OCI-LY1 (cell line): ENCODE measurements around the gene BRPF1.

Source experiments
- H2AFZ ChIP-seq: fragments of 200-600 bp; sonication (generic), shearing (Covaris generic); 2 replicates; pipeline ENCODE4 v1.6.0; 2014; ENCODE audit warnings: antibody characterized with exemption, mild to moderate bottlenecking, low read length
- H3F3A ChIP-seq: fragments of 200-600 bp; sonication (generic), shearing (Covaris generic); 2 replicates; pipeline ENCODE4 v1.6.0; 2014; ENCODE audit warnings: mild to moderate bottlenecking, antibody characterized with exemption, low read length, moderate library complexity; ENCODE audit not compliant: insufficient read depth
- H3K27ac ChIP-seq: fragments of 200-600 bp; sonication (generic); 2 replicates; pipeline ENCODE4 v1.5.1; 2014; ENCODE audit warnings: low read length, mixed run types, mild to moderate bottlenecking, low read depth; ENCODE audit not compliant: poor library complexity, severe bottlenecking
- H3K27me3 ChIP-seq: fragments of 200-600 bp; sonication (generic); 2 replicates; pipeline ENCODE4 v1.6.0; 2014; ENCODE audit warnings: antibody characterized with exemption, mild to moderate bottlenecking, low read length, moderate library complexity; ENCODE audit not compliant: insufficient read depth
- H3K36me3 ChIP-seq: fragments of 200-600 bp; sonication (generic); 2 replicates; pipeline ENCODE4 v1.6.1; 2014; ENCODE audit warnings: mild to moderate bottlenecking, antibody characterized with exemption, low read length, moderate library complexity, mixed read lengths; ENCODE audit not compliant: insufficient read depth
- H3K4me1 ChIP-seq: fragments of 200-600 bp; sonication (generic); 2 replicates; pipeline ENCODE4 v1.5.1; 2014; ENCODE audit warnings: mild to moderate bottlenecking, low read length, moderate library complexity; ENCODE audit not compliant: insufficient read depth, severe bottlenecking
- H3K4me2 ChIP-seq: fragments of 200-600 bp; sonication (generic), shearing (Covaris generic); 2 replicates; pipeline ENCODE4 v1.6.1; 2014; ENCODE audit warnings: low read length
- H3K4me3 ChIP-seq: fragments of 200-600 bp; sonication (generic); 2 replicates; pipeline ENCODE4 v1.5.1; 2014; ENCODE audit warnings: low read length, low read depth, mild to moderate bottlenecking, mixed read lengths; ENCODE audit not compliant: poor library complexity, severe bottlenecking
- H3K79me2 ChIP-seq: fragments of 200-600 bp; shearing (Covaris generic); 2 replicates; pipeline ENCODE4 v1.6.1; 2016; ENCODE audit warnings: mixed run types, low read length, mixed read lengths; ENCODE audit not compliant: insufficient read depth
- H3K9ac ChIP-seq: fragments of 200-600 bp; sonication (generic), shearing (Covaris generic); 2 replicates; pipeline ENCODE4 v1.6.1; 2014; ENCODE audit warnings: mild to moderate bottlenecking, low read length, mixed read lengths
- H3K9me2 ChIP-seq: fragments of 200-600 bp; sonication (generic), shearing (Covaris generic); 2 replicates; pipeline ENCODE4 v1.6.1; 2014; ENCODE audit warnings: low read depth, mild to moderate bottlenecking, low read length, mixed read lengths
- H3K9me3 ChIP-seq: fragments of 200-600 bp; shearing (Covaris generic); 2 replicates; pipeline ENCODE4 v1.6.1; 2014; ENCODE audit warnings: low read length, mixed read lengths
- H4K20me1 ChIP-seq: fragments of 200-600 bp; sonication (generic), shearing (Covaris generic); 2 replicates; pipeline ENCODE4 v1.6.0; 2016; ENCODE audit warnings: mild to moderate bottlenecking, low read length; ENCODE audit not compliant: insufficient read depth
- CTCF ChIP-seq: fragments of 200-600 bp; sonication (generic), shearing (Covaris generic); IDR thresholded peaks from 2 replicates; pipeline ENCODE4 v1.5.1; 2017; ENCODE audit warnings: mild to moderate bottlenecking, antibody characterized with exemption, low read length, moderate library complexity, mixed read lengths
- EZH2 ChIP-seq: fragments of 200-600 bp; sonication (generic), shearing (Covaris generic); IDR thresholded peaks from 2 replicates; pipeline ENCODE4 v1.8.0; 2017; ENCODE audit warnings: borderline replicate concordance, mixed run types, mild to moderate bottlenecking, antibody characterized with exemption, low read length, moderate library complexity, mixed read lengths

The BRPF1 gene

GRCh38 chr3:9697892-9698291, 33.6 kb upstream of the BRPF1 start:
- H3K36me3 ChIP-seq = peaks cover 36% of the 10 kb centered on the region
- H3F3A ChIP-seq = no peaks in the 10 kb centered on the region
- no peak overlapping the region for H3K4me2 ChIP-seq
- no peak overlapping the region for H2AFZ ChIP-seq
- H3K79me2 ChIP-seq = no peaks in the 10 kb centered on the region
- H3K4me1 ChIP-seq = no peaks in the 10 kb centered on the region
- H3K9ac ChIP-seq = no peak overlapping the region
- TF ChIP-seq EZH2 = no peak
- no peak for TF ChIP-seq CTCF
- H3K27ac ChIP-seq = no peak overlapping the region
- no peak overlapping the region for H3K4me3 ChIP-seq
- no peaks in the 10 kb centered on the region for H3K9me3 ChIP-seq
- H3K27me3 ChIP-seq = no peaks in the 10 kb centered on the region
- H4K20me1 ChIP-seq = no peaks in the 10 kb centered on the region
- no peaks in the 10 kb centered on the region for H3K9me2 ChIP-seq

DNA sequence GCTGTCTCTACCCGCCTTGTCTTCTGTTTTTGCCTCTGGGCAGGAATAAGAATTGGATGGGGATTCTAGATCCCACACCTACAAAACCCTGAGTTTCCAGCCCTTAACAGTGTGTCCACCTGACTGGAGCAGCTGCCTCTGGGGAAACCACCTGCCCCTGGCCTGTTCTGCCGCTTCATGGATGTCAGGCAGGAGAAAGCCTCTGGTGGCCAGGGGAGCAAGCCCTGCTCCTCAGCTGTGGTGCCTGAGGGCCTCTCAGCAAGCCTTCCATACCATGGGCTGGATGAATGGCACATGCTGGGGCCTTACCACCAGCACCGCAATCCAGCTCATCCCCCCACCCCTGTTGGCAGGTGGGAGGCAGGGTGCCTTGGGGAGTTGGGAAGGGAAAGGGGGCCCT, 33.2 kb upstream of the BRPF1 start:
- Histone ChIP-seq H3K9ac (no peak overlapping the region), H3K79me2 (no peaks in the 10 kb centered on the region), H4K20me1 (no peaks in the 10 kb centered on the region), H3K27ac (no peak overlapping the region), H3K4me3 (no peak overlapping the region), H3K36me3 (peaks cover 36% of the 10 kb centered on the region), H3K27me3 (no peaks in the 10 kb centered on the region), H3K4me1 (no peaks in the 10 kb centered on the region), H3K9me2 (no peaks in the 10 kb centered on the region), H3F3A (no peaks in the 10 kb centered on the region), H3K4me2 (no peak overlapping the region), H2AFZ (no peak overlapping the region), H3K9me3 (no peaks in the 10 kb centered on the region)
- no peak for TF ChIP-seq CTCF
- no peak for TF ChIP-seq EZH2

DNA sequence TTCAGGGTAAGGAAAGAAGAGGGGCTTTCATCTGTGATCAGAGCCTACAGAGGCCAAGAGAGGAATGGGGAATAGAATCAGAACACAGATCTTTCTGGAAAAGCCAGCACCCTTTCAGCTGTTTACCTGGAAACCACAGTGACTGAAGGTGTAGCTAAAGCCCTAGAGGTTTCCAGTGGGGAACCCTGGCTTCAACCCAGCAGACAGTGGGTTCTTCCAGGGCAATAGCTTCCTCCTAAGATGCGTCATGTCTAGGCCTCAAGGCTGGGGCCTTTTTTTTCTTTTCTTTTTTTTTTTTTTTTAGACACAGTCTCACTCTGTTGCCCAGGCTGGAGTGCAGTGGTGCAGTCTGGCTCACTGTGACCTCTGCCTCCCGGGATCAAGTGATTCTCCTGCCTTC, 31.0 kb upstream of the BRPF1 start:
- Histone ChIP-seq H3K36me3 (peaks cover 23% of the 10 kb centered on the region), H3K27ac (no peak overlapping the region), H3K9me3 (no peaks in the 10 kb centered on the region), H3K9me2 (no peaks in the 10 kb centered on the region), H3K4me2 (no peak overlapping the region), H3K79me2 (no peaks in the 10 kb centered on the region), H2AFZ (no peak overlapping the region), H4K20me1 (no peaks in the 10 kb centered on the region), H3K27me3 (no peaks in the 10 kb centered on the region), H3K4me3 (no peak overlapping the region), H3K9ac (no peak overlapping the region), H3K4me1 (no peaks in the 10 kb centered on the region), H3F3A (no peaks in the 10 kb centered on the region)
- no peak for TF ChIP-seq CTCF
- TF ChIP-seq EZH2 = no peak
